ENCODE results near the gene AMH. TPM values are rescaled to one million over a fixed set of nuclear protein-coding genes. Genes with fewer than 3 reads are reported as not detected.

The AMH gene
- polyA plus RNA-seq, 1 of the 3 experiments (the other 2 are of a cell fraction): 18.1 TPM

DNA sequence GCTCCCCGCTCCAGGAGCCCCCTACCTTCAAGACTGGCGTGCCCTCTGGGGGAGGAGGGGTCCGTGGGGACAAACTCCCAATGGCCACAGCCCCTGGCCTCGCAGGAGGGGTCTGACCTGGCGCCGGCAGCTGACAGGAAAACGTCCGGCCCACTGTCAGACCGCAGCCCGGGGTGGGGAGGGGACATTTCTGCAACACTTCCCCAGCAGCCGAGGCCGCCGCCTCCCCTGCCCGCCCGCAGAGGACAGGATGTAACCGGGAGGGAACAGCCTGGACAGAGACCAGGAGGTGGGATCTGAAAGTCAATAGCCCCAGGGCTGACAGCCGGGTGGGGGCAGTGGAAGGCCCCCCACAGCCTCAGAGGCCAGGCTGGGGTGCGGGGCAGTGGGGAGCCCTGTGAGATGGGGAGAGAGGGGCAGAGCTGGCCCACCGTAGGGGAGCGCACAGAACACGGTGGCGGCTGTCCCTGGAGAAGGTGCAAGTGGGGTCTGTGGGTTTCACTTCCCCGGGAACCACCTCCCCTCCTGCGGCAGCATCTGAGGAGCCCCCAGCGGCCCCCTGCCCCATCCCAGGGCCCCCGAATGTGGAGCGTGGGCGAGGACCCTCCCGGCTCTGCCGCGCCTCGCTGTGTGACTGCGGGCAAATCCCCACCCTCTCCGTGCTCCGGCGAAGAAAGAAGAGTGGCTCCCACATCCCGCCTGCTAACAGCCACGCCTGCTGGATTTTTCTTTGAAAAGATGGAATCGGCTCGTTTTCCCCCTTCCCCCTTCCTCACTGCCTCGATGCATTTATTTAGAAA, 33.1 kb downstream of the AMH start, which contains the start of gene PEAK3:
PEAK3 (minus strand) TSS at position 114 of the 800 bp plus-strand sequence. CDS start 1,244 bp downstream, outside the sequence.
- no peaks in the 10 kb centered on the region for H4K20me1 ChIP-seq (ENCODE audit: insufficient read depth)
- no peak within 1 kb of the TSS; the same call in 1 of the 2 replicates for H2AFZ ChIP-seq (ENCODE audit: low read depth)
- peaks cover 4% of the 10 kb centered on the region; the same call in 1 of the 2 replicates for H3K79me2 ChIP-seq (ENCODE audit: insufficient read depth)
- CTCF ChIA-PET: interaction anchor here (1.0 to 2.7 kb wide), 5 partner anchors 9 to 39 kb away, joined by 4 to 20 read pairs (median 5); partner anchors contain the start of gene LINGO3
- peaks cover 0 to 8% of the 10 kb centered on the region in 2 experiments; a peak in 1 of 4 replicates for H3K4me1 ChIP-seq (ENCODE audit: control insufficient read depth in 1 of 2, insufficient read depth in 2 of 2, low read depth in 1 of 2, low read length in 1 of 2)
- no peak within 1 kb of the TSS for H3K27ac ChIP-seq (ENCODE audit: low read depth in 2 of 2, low read length in 1 of 2)
- peak within 1 kb of the TSS in 1 of 2 experiments; percentile 9; a peak in 1 of 4 replicates for H3K4me3 ChIP-seq (ENCODE audit: low read depth in 2 of 2, low read length in 1 of 2)
- H3K36me3 ChIP-seq (replicated peaks in 1 of 2; ENCODE audit: control insufficient read depth in 1 of 2, insufficient read depth in 2 of 2, low read length in 1 of 2): no peaks in the 10 kb centered on the region
- no peaks in the 10 kb centered on the region for H3K27me3 ChIP-seq (ENCODE audit: insufficient read depth)
- DNase-seq: peak; percentile 80
- no peaks in the 10 kb centered on the region for H3K9me2 ChIP-seq
- no peak within 1 kb of the TSS for H3K9ac ChIP-seq
- peaks cover 3% of the 10 kb centered on the region for H3F3A ChIP-seq (replicated peaks; ENCODE audit: insufficient read depth)
- no peaks in the 10 kb centered on the region for H3K9me3 ChIP-seq
- WGBS (ENCODE audit: low lambda C conversion rate): 22% methylated on average over 9 of the region's 41 CpGs
- TF ChIP-seq JUND (IDR thresholded peaks at IDR 0.05) (no peak), EZH2phosphoT487 (IDR thresholded peaks at IDR 0.05; ENCODE audit: borderline replicate concordance, low read depth) (no peak)
- H3K4me2 ChIP-seq: peak within 1 kb of the TSS; percentile 47; the same call in 1 of the 2 replicates
- POLR2A ChIA-PET: interaction anchor here (0.6 kb wide), 1 partner anchor 9 kb away, joined by 3 read pairs; no protein-coding TSS in a partner anchor

DNA sequence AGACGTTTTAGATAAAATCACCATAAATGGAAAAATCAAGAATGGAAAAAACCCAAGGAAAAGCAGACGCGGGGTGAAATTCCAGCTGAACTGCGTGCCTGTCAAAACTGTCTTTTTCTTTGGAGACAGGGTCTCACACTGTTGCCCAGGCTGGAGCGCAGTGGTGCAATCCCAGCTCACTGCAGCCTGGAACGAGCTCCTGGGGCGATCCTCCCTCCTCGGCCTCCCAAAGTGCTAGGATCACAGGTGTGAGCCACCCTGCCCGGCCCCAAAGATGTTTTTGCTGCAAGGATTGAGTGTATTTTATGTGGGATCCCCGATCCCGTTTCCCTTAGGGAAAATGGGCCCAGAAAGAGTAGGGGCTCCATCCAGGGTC, 33.7 kb downstream of the AMH start:
- peaks cover 4% of the 10 kb centered on the region; the same call in 1 of the 2 replicates for H3K79me2 ChIP-seq (ENCODE audit: insufficient read depth)
- H2AFZ ChIP-seq (ENCODE audit: low read depth): no peak overlapping the region
- H3K4me2 ChIP-seq: no peak overlapping the region; the same call in 1 of the 2 replicates
- H4K20me1 ChIP-seq (ENCODE audit: insufficient read depth): no peaks in the 10 kb centered on the region
- H3K9ac ChIP-seq: no peak overlapping the region
- H3K4me1 ChIP-seq (ENCODE audit: control insufficient read depth in 1 of 2, insufficient read depth in 2 of 2, low read depth in 1 of 2, low read length in 1 of 2): peaks cover 0 to 8% of the 10 kb centered on the region in 2 experiments; a peak in 1 of 4 replicates
- 49% methylated on average over 5 of the region's 11 CpGs for WGBS (ENCODE audit: low lambda C conversion rate)
- DNase-seq: no peak
- ChIA-PET CTCF (interaction anchor here (1.0 to 2.7 kb wide), 5 partner anchors 8 to 39 kb away, joined by 4 to 20 read pairs (median 5); partner anchors contain the start of gene LINGO3), POLR2A (no interaction called here)
- H3K9me3 ChIP-seq: no peaks in the 10 kb centered on the region
- no peaks in the 10 kb centered on the region for H3K36me3 ChIP-seq (replicated peaks in 1 of 2; ENCODE audit: control insufficient read depth in 1 of 2, insufficient read depth in 2 of 2, low read length in 1 of 2)
- H3F3A ChIP-seq (replicated peaks; ENCODE audit: insufficient read depth): peaks cover 6% of the 10 kb centered on the region
- no peaks in the 10 kb centered on the region for H3K9me2 ChIP-seq
- no peak for TF ChIP-seq GATA2 (CRISPR knock-in tag; IDR thresholded peaks at IDR 0.05)
- TF ChIP-seq, protein P1, sequence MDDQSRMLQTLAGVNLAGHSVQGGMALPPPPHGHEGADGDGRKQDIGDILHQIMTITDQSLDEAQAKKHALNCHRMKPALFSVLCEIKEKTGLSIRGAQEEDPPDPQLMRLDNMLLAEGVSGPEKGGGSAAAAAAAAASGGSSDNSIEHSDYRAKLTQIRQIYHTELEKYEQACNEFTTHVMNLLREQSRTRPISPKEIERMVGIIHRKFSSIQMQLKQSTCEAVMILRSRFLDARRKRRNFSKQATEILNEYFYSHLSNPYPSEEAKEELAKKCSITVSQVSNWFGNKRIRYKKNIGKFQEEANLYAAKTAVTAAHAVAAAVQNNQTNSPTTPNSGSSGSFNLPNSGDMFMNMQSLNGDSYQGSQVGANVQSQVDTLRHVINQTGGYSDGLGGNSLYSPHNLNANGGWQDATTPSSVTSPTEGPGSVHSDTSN (IDR thresholded peaks at IDR 0.05): no peak
- no peak for TF ChIP-seq FOXM1 (IDR thresholded peaks at IDR 0.05; ENCODE audit: low read depth)
- TF ChIP-seq, protein P2, sequence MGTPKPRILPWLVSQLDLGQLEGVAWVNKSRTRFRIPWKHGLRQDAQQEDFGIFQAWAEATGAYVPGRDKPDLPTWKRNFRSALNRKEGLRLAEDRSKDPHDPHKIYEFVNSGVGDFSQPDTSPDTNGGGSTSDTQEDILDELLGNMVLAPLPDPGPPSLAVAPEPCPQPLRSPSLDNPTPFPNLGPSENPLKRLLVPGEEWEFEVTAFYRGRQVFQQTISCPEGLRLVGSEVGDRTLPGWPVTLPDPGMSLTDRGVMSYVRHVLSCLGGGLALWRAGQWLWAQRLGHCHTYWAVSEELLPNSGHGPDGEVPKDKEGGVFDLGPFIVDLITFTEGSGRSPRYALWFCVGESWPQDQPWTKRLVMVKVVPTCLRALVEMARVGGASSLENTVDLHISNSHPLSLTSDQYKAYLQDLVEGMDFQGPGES (IDR thresholded peaks at IDR 0.05; ENCODE audit: low read depth, low read length): no peak
- TF ChIP-seq, protein P3, sequence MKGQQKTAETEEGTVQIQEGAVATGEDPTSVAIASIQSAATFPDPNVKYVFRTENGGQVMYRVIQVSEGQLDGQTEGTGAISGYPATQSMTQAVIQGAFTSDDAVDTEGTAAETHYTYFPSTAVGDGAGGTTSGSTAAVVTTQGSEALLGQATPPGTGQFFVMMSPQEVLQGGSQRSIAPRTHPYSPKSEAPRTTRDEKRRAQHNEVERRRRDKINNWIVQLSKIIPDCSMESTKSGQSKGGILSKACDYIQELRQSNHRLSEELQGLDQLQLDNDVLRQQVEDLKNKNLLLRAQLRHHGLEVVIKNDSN (IDR thresholded peaks at IDR 0.05; ENCODE audit: borderline replicate concordance, low read depth): no peak
- TF ChIP-seq, protein P4, sequence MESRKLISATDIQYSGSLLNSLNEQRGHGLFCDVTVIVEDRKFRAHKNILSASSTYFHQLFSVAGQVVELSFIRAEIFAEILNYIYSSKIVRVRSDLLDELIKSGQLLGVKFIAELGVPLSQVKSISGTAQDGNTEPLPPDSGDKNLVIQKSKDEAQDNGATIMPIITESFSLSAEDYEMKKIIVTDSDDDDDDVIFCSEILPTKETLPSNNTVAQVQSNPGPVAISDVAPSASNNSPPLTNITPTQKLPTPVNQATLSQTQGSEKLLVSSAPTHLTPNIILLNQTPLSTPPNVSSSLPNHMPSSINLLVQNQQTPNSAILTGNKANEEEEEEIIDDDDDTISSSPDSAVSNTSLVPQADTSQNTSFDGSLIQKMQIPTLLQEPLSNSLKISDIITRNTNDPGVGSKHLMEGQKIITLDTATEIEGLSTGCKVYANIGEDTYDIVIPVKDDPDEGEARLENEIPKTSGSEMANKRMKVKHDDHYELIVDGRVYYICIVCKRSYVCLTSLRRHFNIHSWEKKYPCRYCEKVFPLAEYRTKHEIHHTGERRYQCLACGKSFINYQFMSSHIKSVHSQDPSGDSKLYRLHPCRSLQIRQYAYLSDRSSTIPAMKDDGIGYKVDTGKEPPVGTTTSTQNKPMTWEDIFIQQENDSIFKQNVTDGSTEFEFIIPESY (IDR thresholded peaks at IDR 0.05; ENCODE audit: borderline replicate concordance, low read depth): no peak
- no peak for TF ChIP-seq RXRA (IDR thresholded peaks at IDR 0.05; ENCODE audit: borderline replicate concordance, low read depth)
- TF ChIP-seq, protein P5, sequence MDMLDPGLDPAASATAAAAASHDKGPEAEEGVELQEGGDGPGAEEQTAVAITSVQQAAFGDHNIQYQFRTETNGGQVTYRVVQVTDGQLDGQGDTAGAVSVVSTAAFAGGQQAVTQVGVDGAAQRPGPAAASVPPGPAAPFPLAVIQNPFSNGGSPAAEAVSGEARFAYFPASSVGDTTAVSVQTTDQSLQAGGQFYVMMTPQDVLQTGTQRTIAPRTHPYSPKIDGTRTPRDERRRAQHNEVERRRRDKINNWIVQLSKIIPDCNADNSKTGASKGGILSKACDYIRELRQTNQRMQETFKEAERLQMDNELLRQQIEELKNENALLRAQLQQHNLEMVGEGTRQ (IDR thresholded peaks at IDR 0.05; ENCODE audit: borderline replicate concordance, low read depth, low read length): no peak
- no peak for TF ChIP-seq MEF2A (IDR thresholded peaks at IDR 0.05; ENCODE audit: borderline replicate concordance, low read depth)
- no peak for TF ChIP-seq TAF1 (IDR thresholded peaks at IDR 0.05; ENCODE audit: borderline replicate concordance, low read depth, low read length)
- no peak for TF ChIP-seq MXI1 (IDR thresholded peaks at IDR 0.05; ENCODE audit: low read depth, low read length)
- no peak for TF ChIP-seq JUND (IDR thresholded peaks at IDR 0.05)
- no peak for TF ChIP-seq NRF1 (IDR thresholded peaks at IDR 0.05; ENCODE audit: low read depth, low read length)
- no peak for TF ChIP-seq NFIC (IDR thresholded peaks at IDR 0.05; ENCODE audit: borderline replicate concordance)
- no peak for TF ChIP-seq FOSL2 (IDR thresholded peaks at IDR 0.05; ENCODE audit: borderline replicate concordance, low read depth)
- no peak for TF ChIP-seq RAD21 (IDR thresholded peaks at IDR 0.05; ENCODE audit: low read length)
- TF ChIP-seq YY1 (IDR thresholded peaks at IDR 0.05; ENCODE audit: low read depth): no peak
- no peak for TF ChIP-seq POLR2AphosphoS5 (IDR thresholded peaks at IDR 0.05; ENCODE audit: low read depth, low read length)
- H3K27ac ChIP-seq (ENCODE audit: low read depth in 2 of 2, low read length in 1 of 2): no peak overlapping the region
- H3K27me3 ChIP-seq (ENCODE audit: insufficient read depth): no peaks in the 10 kb centered on the region
- H3K4me3 ChIP-seq (ENCODE audit: low read depth in 2 of 2, low read length in 1 of 2): no peak overlapping the region
